ENCODE data around the gene NRXN2.

The NRXN2 gene

GRCh38 chr11:64697663-64698375 lies 25.2 kb downstream of the NRXN2 start:
- H3K27me3 ChIP-seq (ENCODE audit: control insufficient read depth, insufficient read depth, low read length, poor library complexity, severe bottlenecking), result peaks cover 5% of the 10 kb centered on the region
- H3K27ac ChIP-seq (ENCODE audit: insufficient read depth, low read depth, low read length, poor library complexity, severe bottlenecking), result no peak overlapping the region
- H3K36me3 ChIP-seq (ENCODE audit: control insufficient read depth, insufficient read depth, low read length), result no peaks in the 10 kb centered on the region
- WGBS, 2 experiments, result 82% methylated on average over 7 of the region's 7 CpGs
- no peak overlapping the region for H3K4me3 ChIP-seq (ENCODE audit: insufficient read depth, low read depth, low read length)
- peaks cover 21% of the 10 kb centered on the region for H3K4me1 ChIP-seq (ENCODE audit: control insufficient read depth, insufficient read depth, low read length)
- H3K9me3 ChIP-seq (ENCODE audit: control insufficient read depth, low read length), result no peaks in the 10 kb centered on the region

- Histone ChIP-seq H3K27ac (ENCODE audit: insufficient read depth, low read depth, low read length, poor library complexity, severe bottlenecking) (no peak overlapping the region), H3K36me3 (ENCODE audit: control insufficient read depth, insufficient read depth, low read length) (no peaks in the 10 kb centered on the region), H3K4me1 (ENCODE audit: control insufficient read depth, insufficient read depth, low read length) (peaks cover 23% of the 10 kb centered on the region), H3K9me3 (ENCODE audit: control insufficient read depth, low read length) (no peaks in the 10 kb centered on the region), H3K4me3 (ENCODE audit: insufficient read depth, low read depth, low read length) (no peak overlapping the region), H3K27me3 (ENCODE audit: control insufficient read depth, insufficient read depth, low read length, poor library complexity, severe bottlenecking) (peaks cover 10% of the 10 kb centered on the region)
- 89 to 92% methylated on average over 8 of the region's 8 CpGs for WGBS, 2 experiments
Observed at GRCh38 chr11:64696045-64696444, 27.0 kb downstream of the NRXN2 start.

GRCh38 chr11:64695548-64695947 lies 27.4 kb downstream of the NRXN2 start:
- peaks cover 10% of the 10 kb centered on the region for H3K27me3 ChIP-seq (ENCODE audit: control insufficient read depth, insufficient read depth, low read length, poor library complexity, severe bottlenecking)
- 92 to 95% methylated on average over 5 of the region's 5 CpGs for WGBS, 2 experiments

DNA sequence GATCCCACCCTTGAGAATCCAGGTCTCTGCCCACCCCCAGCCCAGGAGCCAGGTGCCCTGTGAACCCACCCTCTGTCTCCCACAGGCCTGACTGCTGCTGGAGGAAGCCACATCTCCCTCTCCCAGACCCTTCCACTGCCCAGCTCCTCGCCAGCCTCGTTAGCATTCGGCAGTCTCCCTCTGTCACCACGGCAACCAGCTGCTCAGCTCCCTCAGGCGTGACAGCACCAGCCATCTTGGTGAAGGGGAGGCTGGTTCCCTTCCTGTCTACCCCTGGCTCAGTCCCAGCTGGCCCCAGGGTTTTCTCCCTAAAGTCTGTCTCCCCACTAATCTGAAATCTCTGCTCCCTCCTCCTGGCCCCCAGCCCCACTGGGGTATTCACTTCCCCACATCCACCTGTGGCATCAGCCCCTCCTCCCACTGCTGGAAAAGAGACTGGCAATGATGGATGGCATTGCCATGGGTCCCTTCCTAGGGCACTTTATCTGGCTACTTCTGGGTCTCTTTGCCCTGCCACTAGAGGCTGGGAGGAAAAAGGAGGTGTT lies 28.1 kb downstream of the NRXN2 start:
- H3K36me3 ChIP-seq (ENCODE audit: control insufficient read depth, insufficient read depth, low read length), result no peaks in the 10 kb centered on the region
- no peak overlapping the region for H3K4me3 ChIP-seq (ENCODE audit: insufficient read depth, low read depth, low read length)
- H3K9me3 ChIP-seq (ENCODE audit: control insufficient read depth, low read length), result no peaks in the 10 kb centered on the region
- 12 to 14% methylated on average over 5 of the region's 5 CpGs for WGBS, 2 experiments
- peaks cover 23% of the 10 kb centered on the region for H3K4me1 ChIP-seq (ENCODE audit: control insufficient read depth, insufficient read depth, low read length)
- H3K27me3 ChIP-seq (ENCODE audit: control insufficient read depth, insufficient read depth, low read length, poor library complexity, severe bottlenecking), result peaks cover 10% of the 10 kb centered on the region
- H3K27ac ChIP-seq (ENCODE audit: insufficient read depth, low read depth, low read length, poor library complexity, severe bottlenecking), result no peak overlapping the region

More at GRCh38 chr11:64695548-64695947, 27.4 kb downstream of the NRXN2 start:
- Histone ChIP-seq H3K4me1 (ENCODE audit: control insufficient read depth, insufficient read depth, low read length) (peaks cover 23% of the 10 kb centered on the region), H3K27ac (ENCODE audit: insufficient read depth, low read depth, low read length, poor library complexity, severe bottlenecking) (no peak overlapping the region), H3K9me3 (ENCODE audit: control insufficient read depth, low read length) (no peaks in the 10 kb centered on the region), H3K36me3 (ENCODE audit: control insufficient read depth, insufficient read depth, low read length) (no peaks in the 10 kb centered on the region), H3K4me3 (ENCODE audit: insufficient read depth, low read depth, low read length) (no peak overlapping the region)

- WGBS, 2 experiments, result 88 to 91% methylated on average over 4 of the region's 4 CpGs
- H3K27me3 ChIP-seq (ENCODE audit: control insufficient read depth, insufficient read depth, low read length, poor library complexity, severe bottlenecking), result peaks cover 10% of the 10 kb centered on the region
- H3K27ac ChIP-seq (ENCODE audit: insufficient read depth, low read depth, low read length, poor library complexity, severe bottlenecking), result no peak overlapping the region
- H3K9me3 ChIP-seq (ENCODE audit: control insufficient read depth, low read length), result no peaks in the 10 kb centered on the region
- H3K36me3 ChIP-seq (ENCODE audit: control insufficient read depth, insufficient read depth, low read length), result no peaks in the 10 kb centered on the region
- H3K4me3 ChIP-seq (ENCODE audit: insufficient read depth, low read depth, low read length), result no peak overlapping the region
- peaks cover 23% of the 10 kb centered on the region for H3K4me1 ChIP-seq (ENCODE audit: control insufficient read depth, insufficient read depth, low read length)
Observed at GRCh38 chr11:64694026-64694755, 28.8 kb downstream of the NRXN2 start.

DNA sequence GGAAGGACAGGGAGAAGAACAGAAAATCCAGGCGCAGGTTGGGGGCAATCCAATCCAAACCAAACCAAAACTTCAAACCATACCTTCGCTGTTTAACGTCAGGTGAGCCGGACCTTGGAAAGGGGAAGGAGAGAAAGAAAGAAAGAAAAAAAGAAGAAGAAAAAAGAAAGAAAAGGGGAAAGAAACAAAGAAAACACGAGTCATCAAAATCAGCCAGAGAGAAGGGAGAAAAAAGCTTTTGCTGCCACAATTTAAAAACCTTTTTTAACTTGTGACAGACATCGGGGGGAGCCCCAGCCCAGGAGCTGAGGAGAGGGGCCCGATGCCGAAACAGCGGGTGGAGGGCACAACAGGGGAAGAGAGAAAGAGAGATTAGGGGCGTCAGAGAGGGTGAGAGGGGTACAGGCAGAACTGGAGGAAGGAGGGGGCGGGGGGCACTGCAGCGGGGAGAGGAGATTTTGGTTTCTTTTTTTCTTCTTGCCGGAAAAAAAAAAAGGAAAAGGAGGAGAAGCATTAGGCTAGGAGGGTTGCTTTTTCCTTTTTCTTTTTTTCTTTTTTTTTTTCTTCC lies 30.1 kb downstream of the NRXN2 start:
- peaks cover 26% of the 10 kb centered on the region for H3K4me1 ChIP-seq (ENCODE audit: control insufficient read depth, insufficient read depth, low read length)
- H3K4me3 ChIP-seq (ENCODE audit: insufficient read depth, low read depth, low read length), result no peak overlapping the region
- no peak overlapping the region for H3K27ac ChIP-seq (ENCODE audit: insufficient read depth, low read depth, low read length, poor library complexity, severe bottlenecking)
- peaks cover 10% of the 10 kb centered on the region for H3K27me3 ChIP-seq (ENCODE audit: control insufficient read depth, insufficient read depth, low read length, poor library complexity, severe bottlenecking)
- no peaks in the 10 kb centered on the region for H3K36me3 ChIP-seq (ENCODE audit: control insufficient read depth, insufficient read depth, low read length)
- no peaks in the 10 kb centered on the region for H3K9me3 ChIP-seq (ENCODE audit: control insufficient read depth, low read length)
- 50 to 51% methylated on average over 11 to 13 of the region's 13 CpGs for WGBS, 2 experiments

DNA sequence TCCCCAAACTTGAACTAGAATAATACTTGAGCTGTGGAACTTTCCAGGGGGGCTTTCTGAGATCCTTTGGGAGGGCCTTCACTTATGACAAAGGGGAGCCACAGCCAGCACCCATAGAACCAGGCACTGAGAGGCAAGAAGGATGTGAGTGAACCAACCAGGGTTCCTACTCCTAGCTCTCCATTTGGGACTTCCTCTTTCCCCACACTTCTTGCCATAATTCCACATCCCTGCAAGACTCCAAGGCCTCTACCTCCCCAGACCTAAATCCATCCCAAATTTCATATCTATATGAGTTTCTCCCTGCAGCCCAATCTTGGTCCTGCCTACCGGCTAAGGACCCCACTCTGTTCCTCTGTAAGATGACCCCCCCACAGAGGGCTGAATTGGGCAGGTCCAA lies 31.5 kb downstream of the NRXN2 start:
- Histone ChIP-seq H3K27me3 (ENCODE audit: control insufficient read depth, insufficient read depth, low read length, poor library complexity, severe bottlenecking) (peaks cover 7% of the 10 kb centered on the region), H3K27ac (ENCODE audit: insufficient read depth, low read depth, low read length, poor library complexity, severe bottlenecking) (no peak overlapping the region), H3K4me1 (ENCODE audit: control insufficient read depth, insufficient read depth, low read length) (peaks cover 26% of the 10 kb centered on the region), H3K4me3 (ENCODE audit: insufficient read depth, low read depth, low read length) (no peak overlapping the region), H3K36me3 (ENCODE audit: control insufficient read depth, insufficient read depth, low read length) (no peaks in the 10 kb centered on the region), H3K9me3 (ENCODE audit: control insufficient read depth, low read length) (no peaks in the 10 kb centered on the region)
- WGBS, 2 experiments, result 93 to 97% methylated on average over 1 of the region's 1 CpG

- Histone ChIP-seq H3K4me3 (ENCODE audit: insufficient read depth, low read depth, low read length) (no peak overlapping the region), H3K9me3 (ENCODE audit: control insufficient read depth, low read length) (no peaks in the 10 kb centered on the region), H3K36me3 (ENCODE audit: control insufficient read depth, insufficient read depth, low read length) (no peaks in the 10 kb centered on the region), H3K27me3 (ENCODE audit: control insufficient read depth, insufficient read depth, low read length, poor library complexity, severe bottlenecking) (peaks cover 7% of the 10 kb centered on the region), H3K27ac (ENCODE audit: insufficient read depth, low read depth, low read length, poor library complexity, severe bottlenecking) (no peak overlapping the region), H3K4me1 (ENCODE audit: control insufficient read depth, insufficient read depth, low read length) (peaks cover 25% of the 10 kb centered on the region)
- 85% methylated on average over 8 of the region's 8 CpGs for WGBS, 2 experiments
Observed at GRCh38 chr11:64690235-64690634, 32.8 kb downstream of the NRXN2 start.

DNA sequence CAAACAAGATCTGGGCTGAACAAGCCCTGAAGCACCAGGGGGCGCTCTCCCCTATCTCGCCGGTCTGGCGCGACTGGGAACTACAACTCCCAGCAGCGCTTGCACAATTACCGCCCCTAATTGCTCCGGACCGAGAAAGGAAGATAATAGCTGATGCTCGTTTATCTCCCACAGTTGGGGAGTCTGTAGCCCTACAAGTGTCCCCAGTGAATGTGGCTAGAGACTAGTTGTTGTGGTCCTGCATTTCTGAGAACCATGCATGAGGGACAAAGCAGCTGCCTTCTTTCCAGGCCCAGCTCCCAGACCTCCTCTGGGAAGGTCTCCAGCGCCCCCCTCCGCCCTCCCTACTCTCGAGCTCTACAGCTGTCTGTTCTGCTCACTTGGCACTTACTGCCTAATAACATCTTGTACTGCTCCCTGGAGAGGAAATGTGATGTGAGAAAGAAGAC lies 34.4 kb downstream of the NRXN2 start:
- Histone ChIP-seq H3K9me3 (ENCODE audit: control insufficient read depth, low read length) (no peaks in the 10 kb centered on the region), H3K27ac (ENCODE audit: insufficient read depth, low read depth, low read length, poor library complexity, severe bottlenecking) (no peak overlapping the region), H3K27me3 (ENCODE audit: control insufficient read depth, insufficient read depth, low read length, poor library complexity, severe bottlenecking) (peaks cover 7% of the 10 kb centered on the region), H3K4me3 (ENCODE audit: insufficient read depth, low read depth, low read length) (peak overlapping the region; percentile 48), H3K4me1 (ENCODE audit: control insufficient read depth, insufficient read depth, low read length) (peaks cover 10% of the 10 kb centered on the region), H3K36me3 (ENCODE audit: control insufficient read depth, insufficient read depth, low read length) (no peaks in the 10 kb centered on the region)
- WGBS, 2 experiments, result 0 to 1% methylated on average over 13 of the region's 13 CpGs
